ENCODE measurements around the gene TCL1A.
"Not testable (repeated sequence)": the region's sequence is repeated elsewhere in the genome, so short reads cannot be mapped to it uniquely, and the experiment has no call there.

The TCL1A gene, protein sequence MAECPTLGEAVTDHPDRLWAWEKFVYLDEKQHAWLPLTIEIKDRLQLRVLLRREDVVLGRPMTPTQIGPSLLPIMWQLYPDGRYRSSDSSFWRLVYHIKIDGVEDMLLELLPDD

DNA sequence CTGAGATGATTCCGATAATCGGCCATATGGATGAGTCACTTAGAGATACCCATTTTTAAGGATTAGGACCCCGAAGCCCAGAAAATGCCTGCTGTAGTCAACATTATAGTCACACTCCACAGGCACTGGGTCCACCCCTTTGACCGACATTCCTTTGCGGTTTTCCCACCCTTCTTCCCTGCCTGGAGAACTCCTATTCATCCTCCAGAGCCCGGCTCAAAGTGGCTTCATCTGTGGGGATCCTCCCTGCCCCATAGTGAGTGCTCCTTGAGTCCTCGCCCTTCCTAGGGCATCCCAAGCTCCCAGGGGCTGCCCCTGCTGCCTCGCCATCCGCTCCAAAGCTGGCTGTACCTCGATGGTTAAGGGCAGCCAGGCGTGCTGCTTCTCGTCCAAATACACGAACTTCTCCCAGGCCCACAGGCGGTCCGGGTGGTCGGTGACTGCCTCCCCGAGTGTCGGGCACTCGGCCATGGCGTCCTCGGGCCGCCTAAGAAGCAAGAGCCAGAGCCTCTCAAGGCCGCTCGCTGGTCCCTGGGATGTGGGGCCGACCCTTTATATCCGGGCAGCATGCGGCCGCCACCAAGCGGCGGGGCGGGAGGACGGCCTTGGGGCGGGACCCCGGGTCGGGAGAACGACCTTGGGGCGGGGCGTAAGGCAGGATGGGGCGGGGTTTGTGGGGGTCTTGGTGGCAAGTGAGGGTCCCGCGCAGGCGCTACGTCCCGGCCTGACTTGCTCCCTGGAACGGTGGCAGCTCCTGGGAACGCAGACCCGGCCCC lies at the start of gene TCL1A:
TCL1A (minus strand) TSS at position 530 of the 776 bp plus-strand sequence; CDS start at position 471, 59 bp downstream.
- no peak for DNase-seq (ENCODE audit: low spot score)

- DNase-seq (ENCODE audit: low spot score), result not testable (repeated sequence)
Observed at GRCh38 chr14:95763032-95763431, 49.1 kb upstream of the TCL1A start.

GRCh38 chr14:95761436-95761835 lies 47.5 kb upstream of the TCL1A start:
- DNase-seq (ENCODE audit: low spot score), result no peak

- DNase-seq (ENCODE audit: low spot score), result no peak
Observed at GRCh38 chr14:95760596-95760995, 46.7 kb upstream of the TCL1A start.

- no peak for DNase-seq (ENCODE audit: low spot score)
Observed at GRCh38 chr14:95759941-95760340, 46.0 kb upstream of the TCL1A start.

GRCh38 chr14:95758331-95758730 lies 44.4 kb upstream of the TCL1A start:
- no peak for DNase-seq (ENCODE audit: low spot score)

GRCh38 chr14:95756751-95757150 lies 42.8 kb upstream of the TCL1A start:
- DNase-seq (ENCODE audit: low spot score), result no peak

- no peak for DNase-seq (ENCODE audit: low spot score)
Observed at GRCh38 chr14:95756127-95756526, 42.2 kb upstream of the TCL1A start.

- DNase-seq (ENCODE audit: low spot score), result no peak
Observed at GRCh38 chr14:95741781-95742180, 27.9 kb upstream of the TCL1A start.

- DNase-seq (ENCODE audit: low spot score), result no peak
Observed at GRCh38 chr14:95741038-95741490, 27.1 kb upstream of the TCL1A start.

DNA sequence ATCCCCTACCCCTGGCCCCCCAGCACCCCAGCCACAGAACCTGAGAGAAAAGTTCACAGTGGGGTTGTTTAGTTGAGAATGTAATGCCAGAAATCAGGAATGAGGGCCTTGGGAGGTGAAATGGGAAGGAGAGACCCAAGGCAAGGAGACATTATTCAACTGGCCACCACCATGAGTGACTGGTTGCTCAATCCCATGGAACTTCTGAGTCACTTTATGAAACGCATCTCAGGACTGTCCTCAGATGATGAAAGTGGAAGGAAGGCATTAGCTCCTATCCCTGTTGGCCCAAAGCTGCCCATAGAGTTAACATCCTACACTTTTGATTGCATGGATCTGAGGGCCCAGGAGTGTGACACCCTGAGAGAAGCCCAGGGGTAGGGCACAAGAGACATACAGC lies 25.4 kb upstream of the TCL1A start:
- DNase-seq (ENCODE audit: low spot score), result no peak

DNA sequence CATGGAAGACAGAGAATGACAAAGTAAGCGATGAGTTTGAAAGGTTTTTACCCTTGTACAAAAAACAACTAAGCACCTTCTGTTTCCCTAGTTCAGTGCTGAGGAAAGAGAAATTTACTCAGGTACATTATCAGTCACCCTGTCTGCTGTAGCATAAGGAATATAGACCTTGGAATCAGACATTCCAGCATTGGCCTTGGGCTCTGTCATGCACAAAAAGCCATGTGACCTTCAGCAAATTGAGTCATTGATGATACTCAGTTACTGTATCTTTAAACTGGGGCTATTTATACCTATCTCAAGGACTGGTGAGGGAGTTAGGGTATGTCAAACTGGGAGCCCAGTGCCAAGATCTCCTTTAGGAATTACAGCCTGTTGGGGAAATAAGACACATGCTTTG lies 19.3 kb upstream of the TCL1A start:
- DNase-seq (ENCODE audit: low spot score), result no peak

DNA sequence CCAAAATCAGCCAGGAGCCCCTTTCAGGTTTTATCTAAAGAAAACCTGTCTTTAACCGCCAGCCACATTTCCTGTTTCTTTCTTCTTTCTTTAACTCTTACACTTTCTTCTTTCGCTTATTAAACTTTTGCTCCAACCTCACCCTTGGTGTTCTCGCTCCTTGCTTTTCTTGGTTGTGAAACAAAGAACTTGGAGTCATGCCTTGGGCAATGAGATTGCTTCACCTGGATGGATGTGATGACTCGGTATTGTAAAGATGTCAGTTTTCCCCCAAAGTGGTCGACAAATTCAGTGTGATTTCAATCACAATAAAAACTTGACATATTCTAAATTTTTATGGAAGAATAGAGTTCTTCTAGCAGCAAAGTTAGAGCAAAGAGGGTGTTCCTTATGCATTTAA lies 16.2 kb upstream of the TCL1A start:
- DNase-seq (ENCODE audit: low spot score), result no peak

GRCh38 chr14:95729402-95730028 lies 15.6 kb upstream of the TCL1A start:
- DNase-seq (ENCODE audit: low spot score), result not testable (repeated sequence)

GRCh38 chr14:95727056-95727700 lies 13.3 kb upstream of the TCL1A start:
- DNase-seq (ENCODE audit: low spot score), result no peak

- no peak for DNase-seq (ENCODE audit: low spot score)
Observed at GRCh38 chr14:95725685-95726336, 11.9 kb upstream of the TCL1A start.

GRCh38 chr14:95722525-95723190 lies 8.7 kb upstream of the TCL1A start:
- DNase-seq (ENCODE audit: low spot score), result no peak

DNA sequence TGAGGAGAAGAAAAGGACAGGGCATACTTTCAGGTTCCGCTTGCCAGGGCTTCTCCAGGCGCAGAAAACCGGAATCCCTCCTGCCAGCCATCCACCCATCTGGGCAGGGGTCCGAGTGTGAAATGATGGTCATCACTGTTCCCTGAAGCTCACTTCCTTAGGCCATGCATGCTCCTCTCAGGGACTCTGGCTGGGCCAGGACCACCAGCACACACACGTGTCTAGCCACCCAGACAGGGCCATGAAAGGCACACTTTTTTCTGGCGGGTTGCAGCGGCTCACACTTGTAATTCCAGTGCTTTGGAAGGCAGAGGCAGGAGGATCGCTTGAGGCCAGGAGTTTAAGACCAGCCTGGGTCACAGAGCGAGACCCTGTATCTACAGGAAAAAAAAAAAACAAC lies 1.5 kb downstream of the TCL1A start:
- no peak for DNase-seq (ENCODE audit: low spot score)

GRCh38 chr14:95711476-95712176 lies 2.3 kb downstream of the TCL1A start:
- no peak for DNase-seq (ENCODE audit: low spot score)

DNA sequence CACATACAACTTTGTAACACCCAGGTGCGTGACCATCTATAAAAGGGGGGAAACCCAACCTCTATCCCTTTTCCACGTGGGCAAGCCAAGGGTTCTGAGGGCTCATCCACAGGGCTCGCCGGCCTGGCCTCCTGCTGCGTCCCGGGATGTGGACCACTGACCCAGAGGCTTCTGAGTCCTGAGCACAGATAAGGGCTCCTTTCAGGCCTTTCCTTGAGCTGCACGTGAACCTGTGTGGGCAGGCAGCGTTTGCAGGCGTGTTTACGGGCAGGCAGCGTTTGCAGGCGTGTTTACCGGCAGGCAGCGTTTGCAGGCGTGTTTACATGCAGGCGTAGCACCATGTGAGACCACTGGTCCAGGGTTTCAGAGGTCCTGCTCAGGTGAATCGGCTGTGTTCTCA lies 3.8 kb downstream of the TCL1A start:
- no peak for DNase-seq (ENCODE audit: low spot score)

- no peak for DNase-seq (ENCODE audit: low spot score)
Observed at GRCh38 chr14:95707327-95707726, 6.6 kb downstream of the TCL1A start.
